ENCODE results near the gene RARRES1. TPM values are rescaled to one million over a fixed set of nuclear protein-coding genes. Genes with fewer than 3 reads are reported as not detected.
A peak's percentile ranks its signal among the peaks of the same experiment; 100 is the strongest.

The RARRES1 gene
- total and polyA plus RNA-seq, 3 experiments from 2014 or later, result not detected

DNA sequence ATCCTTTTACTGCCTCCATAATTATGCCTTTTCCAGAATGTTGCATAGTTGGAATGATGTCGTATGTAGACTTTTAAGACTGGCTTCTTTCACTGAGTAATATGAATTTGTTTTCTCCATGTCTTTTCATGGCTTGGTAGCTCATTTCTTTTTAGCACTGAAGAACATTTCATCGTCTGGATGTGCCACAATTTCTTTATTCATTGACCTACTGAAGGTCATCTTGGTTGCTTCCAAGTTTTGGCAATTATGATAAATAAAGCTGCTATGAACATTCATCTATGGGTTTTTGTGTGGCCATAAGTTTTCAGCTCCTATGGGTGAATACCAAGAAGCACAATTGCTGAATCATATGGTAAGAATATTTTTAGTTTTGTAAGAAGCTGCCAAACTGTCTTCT, 23.2 kb upstream of the RARRES1 start:
- no peak for DNase-seq
- Mint-ChIP-seq H3K4me3 (no peak overlapping the region), H3K27ac (no peak overlapping the region), H3K27me3 (no peaks in the 10 kb centered on the region), H3K36me3 (peaks cover 0 to 8% (median 0%) of the 10 kb centered on the region in 3 donors), H3K4me1 (no peaks in the 10 kb centered on the region), H3K9me3 (no peaks in the 10 kb centered on the region)
- Histone ChIP-seq H3K4me1 (ENCODE audit: insufficient read depth, low read length) (no peaks in the 10 kb centered on the region), H3K36me3 (ENCODE audit: insufficient read depth, low read length) (no peaks in the 10 kb centered on the region), H3K27me3 (ENCODE audit: insufficient read depth, low read length, poor library complexity, severe bottlenecking) (no peaks in the 10 kb centered on the region), H3K27ac (ENCODE audit: low read depth, low read length) (no peak overlapping the region), H3K4me3 (ENCODE audit: low read length) (no peak overlapping the region), H3K9me3 (ENCODE audit: low read length) (no peaks in the 10 kb centered on the region)
- ChIA-PET POLR2A (no interaction called here), CTCF (no interaction called here)

- ChIA-PET POLR2A (no interaction called here), CTCF (no interaction called here)
- Histone ChIP-seq H3K36me3 (ENCODE audit: insufficient read depth, low read length) (no peaks in the 10 kb centered on the region), H3K4me1 (ENCODE audit: insufficient read depth, low read length) (no peaks in the 10 kb centered on the region), H3K27me3 (ENCODE audit: insufficient read depth, low read length, poor library complexity, severe bottlenecking) (no peaks in the 10 kb centered on the region), H3K9me3 (ENCODE audit: low read length) (no peaks in the 10 kb centered on the region), H3K27ac (ENCODE audit: low read depth, low read length) (no peak overlapping the region), H3K4me3 (ENCODE audit: low read length) (no peak overlapping the region)
- no peak for DNase-seq
- Mint-ChIP-seq H3K4me3 (no peak overlapping the region), H3K4me1 (no peaks in the 10 kb centered on the region), H3K27me3 (no peaks in the 10 kb centered on the region), H3K9me3 (no peaks in the 10 kb centered on the region), H3K36me3 (peaks cover 0 to 7% (median 4%) of the 10 kb centered on the region in 3 donors), H3K27ac (no peak overlapping the region)
Observed at GRCh38 chr3:158753854-158754253, 21.6 kb upstream of the RARRES1 start.

- Histone ChIP-seq H3K4me3 (ENCODE audit: low read length) (no peak overlapping the region), H3K4me1 (ENCODE audit: insufficient read depth, low read length) (no peaks in the 10 kb centered on the region), H3K27me3 (ENCODE audit: insufficient read depth, low read length, poor library complexity, severe bottlenecking) (no peaks in the 10 kb centered on the region), H3K9me3 (ENCODE audit: low read length) (no peaks in the 10 kb centered on the region), H3K27ac (ENCODE audit: low read depth, low read length) (no peak overlapping the region), H3K36me3 (ENCODE audit: insufficient read depth, low read length) (no peaks in the 10 kb centered on the region)
- CTCF ChIA-PET, result interaction anchor here (2.3 kb wide), 1 partner anchor 24 kb away, joined by 7 read pairs; no protein-coding TSS in a partner anchor
- Mint-ChIP-seq H3K4me1 (no peaks in the 10 kb centered on the region), H3K27ac (no peak overlapping the region), H3K4me3 (no peak overlapping the region), H3K27me3 (no peaks in the 10 kb centered on the region), H3K36me3 (peaks cover 0 to 24% (median 5%) of the 10 kb centered on the region in 3 donors), H3K9me3 (no peaks in the 10 kb centered on the region)
- DNase-seq, result no peak
- POLR2A ChIA-PET, result no interaction called here
Observed at GRCh38 chr3:158751316-158751715, 19.1 kb upstream of the RARRES1 start.

GRCh38 chr3:158750016-158750415, 17.8 kb upstream of the RARRES1 start:
- H3K36me3 ChIP-seq (ENCODE audit: insufficient read depth, low read length), result no peaks in the 10 kb centered on the region
- H3K27me3 ChIP-seq (ENCODE audit: insufficient read depth, low read length, poor library complexity, severe bottlenecking), result no peaks in the 10 kb centered on the region
- Mint-ChIP-seq H3K27ac (peak overlapping the region in 1 of 8 donors; percentile 63), H3K9me3 (no peaks in the 10 kb centered on the region), H3K4me3 (no peak overlapping the region), H3K36me3 (peaks cover 7 to 25% (median 9%) of the 10 kb centered on the region in 3 donors), H3K4me1 (no peaks in the 10 kb centered on the region), H3K27me3 (no peaks in the 10 kb centered on the region)
- no peaks in the 10 kb centered on the region for H3K4me1 ChIP-seq (ENCODE audit: insufficient read depth, low read length)
- no peak for DNase-seq
- no peaks in the 10 kb centered on the region for H3K9me3 ChIP-seq (ENCODE audit: low read length)
- H3K27ac ChIP-seq (ENCODE audit: low read depth, low read length), result no peak overlapping the region
- ChIA-PET POLR2A (no interaction called here), CTCF (no interaction called here)
- H3K4me3 ChIP-seq (ENCODE audit: low read length), result no peak overlapping the region

GRCh38 chr3:158749526-158749925, 17.3 kb upstream of the RARRES1 start:
- CTCF ChIA-PET, result no interaction called here
- no peaks in the 10 kb centered on the region for H3K9me3 ChIP-seq (ENCODE audit: low read length)
- Mint-ChIP-seq H3K4me1 (no peaks in the 10 kb centered on the region), H3K4me3 (no peak overlapping the region), H3K9me3 (no peaks in the 10 kb centered on the region), H3K27me3 (no peaks in the 10 kb centered on the region), H3K36me3 (peaks cover 9 to 28% (median 11%) of the 10 kb centered on the region in 3 donors), H3K27ac (peak overlapping the region in 1 of 8 donors; percentile 63)
- no peak overlapping the region for H3K4me3 ChIP-seq (ENCODE audit: low read length)
- H3K27me3 ChIP-seq (ENCODE audit: insufficient read depth, low read length, poor library complexity, severe bottlenecking), result no peaks in the 10 kb centered on the region
- no peaks in the 10 kb centered on the region for H3K4me1 ChIP-seq (ENCODE audit: insufficient read depth, low read length)
- POLR2A ChIA-PET, result no interaction called here
- no peaks in the 10 kb centered on the region for H3K36me3 ChIP-seq (ENCODE audit: insufficient read depth, low read length)
- DNase-seq, result no peak
- no peak overlapping the region for H3K27ac ChIP-seq (ENCODE audit: low read depth, low read length)

DNA sequence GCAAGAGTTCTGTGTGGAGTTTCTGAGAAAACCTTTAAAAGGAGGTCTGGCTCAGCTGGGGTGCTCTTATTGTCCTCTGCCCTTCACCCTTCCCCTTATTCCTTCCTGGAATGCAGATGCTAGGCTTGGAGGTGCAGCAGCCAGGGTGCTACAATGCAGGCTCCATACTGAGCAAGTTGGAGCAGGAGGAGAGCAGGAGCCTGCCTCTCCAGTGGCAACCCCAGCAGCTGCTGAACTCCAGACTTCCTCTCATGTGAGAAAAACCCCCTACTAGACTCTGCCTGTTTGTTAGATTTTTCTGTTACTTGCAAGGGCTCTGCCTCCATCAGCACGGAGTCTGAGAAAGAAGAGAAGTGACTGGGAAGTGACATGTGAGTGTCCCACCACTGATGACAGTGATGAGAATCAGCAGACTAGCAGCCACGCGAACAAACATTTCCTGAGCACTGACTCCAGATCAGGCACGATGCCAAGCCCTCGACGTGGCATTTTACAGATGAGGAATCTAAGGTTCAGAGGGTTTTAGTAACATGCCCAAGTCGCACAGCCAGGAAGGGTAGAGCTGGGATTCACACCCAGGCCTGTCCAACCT, 16.1 kb upstream of the RARRES1 start:
- H3K4me3 ChIP-seq (ENCODE audit: low read length), result no peak overlapping the region
- H3K27me3 ChIP-seq (ENCODE audit: insufficient read depth, low read length, poor library complexity, severe bottlenecking), result no peaks in the 10 kb centered on the region
- H3K9me3 Mint-ChIP-seq, result no peaks in the 10 kb centered on the region
- H3K4me3 Mint-ChIP-seq, result no peak overlapping the region
- no peaks in the 10 kb centered on the region for H3K4me1 ChIP-seq (ENCODE audit: insufficient read depth, low read length)
- H3K36me3 ChIP-seq (ENCODE audit: insufficient read depth, low read length), result no peaks in the 10 kb centered on the region
- no peak for DNase-seq
- peaks cover 9 to 35% (median 14%) of the 10 kb centered on the region in 3 donors for H3K36me3 Mint-ChIP-seq
- CTCF ChIA-PET, result no interaction called here
- peak overlapping the region in 1 of 8 donors; percentile 25 for H3K27ac Mint-ChIP-seq
- POLR2A ChIA-PET, result no interaction called here
- H3K4me1 Mint-ChIP-seq, result no peaks in the 10 kb centered on the region
- no peaks in the 10 kb centered on the region for H3K27me3 Mint-ChIP-seq
- no peak overlapping the region for H3K27ac ChIP-seq (ENCODE audit: low read depth, low read length)
- no peaks in the 10 kb centered on the region for H3K9me3 ChIP-seq (ENCODE audit: low read length)

- H3K27ac Mint-ChIP-seq, result no peak overlapping the region
- H3K4me3 Mint-ChIP-seq, result no peak overlapping the region
- H3K36me3 Mint-ChIP-seq, result peaks cover 9 to 35% (median 14%) of the 10 kb centered on the region in 3 donors
- H3K9me3 Mint-ChIP-seq, result no peaks in the 10 kb centered on the region
- Histone ChIP-seq H3K9me3 (ENCODE audit: low read length) (no peaks in the 10 kb centered on the region), H3K4me3 (ENCODE audit: low read length) (no peak overlapping the region), H3K27me3 (ENCODE audit: insufficient read depth, low read length, poor library complexity, severe bottlenecking) (no peaks in the 10 kb centered on the region), H3K36me3 (ENCODE audit: insufficient read depth, low read length) (no peaks in the 10 kb centered on the region), H3K27ac (ENCODE audit: low read depth, low read length) (no peak overlapping the region), H3K4me1 (ENCODE audit: insufficient read depth, low read length) (no peaks in the 10 kb centered on the region)
- H3K4me1 Mint-ChIP-seq, result peaks cover 0 to 3% (median 3%) of the 10 kb centered on the region in 3 donors
- H3K27me3 Mint-ChIP-seq, result no peaks in the 10 kb centered on the region
- no peak for DNase-seq
- POLR2A ChIA-PET, result no interaction called here
- CTCF ChIA-PET, result no interaction called here
Observed at GRCh38 chr3:158747417-158747816, 15.2 kb upstream of the RARRES1 start.

GRCh38 chr3:158745551-158745950, 13.3 kb upstream of the RARRES1 start:
- Mint-ChIP-seq H3K4me3 (no peak overlapping the region), H3K27ac (no peak overlapping the region)

More at GRCh38 chr3:158745551-158745950, 13.3 kb upstream of the RARRES1 start:
- no peak for DNase-seq
- Histone ChIP-seq H3K4me1 (ENCODE audit: insufficient read depth, low read length) (no peaks in the 10 kb centered on the region), H3K27ac (ENCODE audit: low read depth, low read length) (no peak overlapping the region), H3K9me3 (ENCODE audit: low read length) (no peaks in the 10 kb centered on the region), H3K27me3 (ENCODE audit: insufficient read depth, low read length, poor library complexity, severe bottlenecking) (no peaks in the 10 kb centered on the region), H3K36me3 (ENCODE audit: insufficient read depth, low read length) (no peaks in the 10 kb centered on the region), H3K4me3 (ENCODE audit: low read length) (no peak overlapping the region)
- no peaks in the 10 kb centered on the region for H3K9me3 Mint-ChIP-seq
- H3K36me3 Mint-ChIP-seq, result peaks cover 13 to 35% (median 14%) of the 10 kb centered on the region in 3 donors
- ChIA-PET POLR2A (no interaction called here), CTCF (interaction anchor here (1.1 kb wide), 1 partner anchor 50 kb away, joined by 3 read pairs; no protein-coding TSS in a partner anchor)
- no peaks in the 10 kb centered on the region for H3K27me3 Mint-ChIP-seq
- H3K4me1 Mint-ChIP-seq, result peaks cover 8 to 16% (median 11%) of the 10 kb centered on the region in 3 donors

Data from CD8-positive, alpha-beta memory T cell (primary cell).